Suprapubic skin (tissue), 2 donors: ENCODE results near the gene ADAM11.

Experiments
- EP300 ChIP-seq: sonication (generic); formaldehyde crosslinking; IDR thresholded peaks from one replicate; pipeline ENCODE4 v1.6.1; 2017; ENCODE audit warnings: antibody characterized with exemption
- POLR2A ChIP-seq, 2 donors: fragments of 450-650 bp; IDR thresholded peaks; one replicate each; pipeline ENCODE4 v1.6.1; 2017; ENCODE audit warnings: antibody characterized with exemption in 2 of 2, mild to moderate bottlenecking in 2 of 2, moderate library complexity in 2 of 2

GRCh38 chr17:44788139-44788538 lies 29.4 kb downstream of the ADAM11 start:
- TF ChIP-seq POLR2A (IDR thresholded peaks at IDR 0.05) (no peak), EP300 (no peak)
